Stimulated activated CD8-positive, alpha-beta memory T cell treated with anti-CD3 and anti-CD28 coated beads, Interleukin-15, amount 100 ng/mL, for 24 hours (primary cell): ENCODE results near the gene CMBL.
"Not testable (repeated sequence)": the region's sequence is repeated elsewhere in the genome, so short reads cannot be mapped to it uniquely, and the experiment has no call there.

Source experiments
- DNase-seq: peaks from one replicate; pipeline ENCODE4 v3.0.0-alpha.2; 2020; ENCODE audit warnings: low read depth

Gene CMBL

GRCh38 chr5:10254686-10255085, 53.0 kb downstream of the CMBL start:
- DNase-seq = no peak

GRCh38 chr5:10253390-10253789, 54.3 kb downstream of the CMBL start:
- DNase-seq = no peak

GRCh38 chr5:10251405-10251804, 56.3 kb downstream of the CMBL start:
- no peak for DNase-seq

DNA sequence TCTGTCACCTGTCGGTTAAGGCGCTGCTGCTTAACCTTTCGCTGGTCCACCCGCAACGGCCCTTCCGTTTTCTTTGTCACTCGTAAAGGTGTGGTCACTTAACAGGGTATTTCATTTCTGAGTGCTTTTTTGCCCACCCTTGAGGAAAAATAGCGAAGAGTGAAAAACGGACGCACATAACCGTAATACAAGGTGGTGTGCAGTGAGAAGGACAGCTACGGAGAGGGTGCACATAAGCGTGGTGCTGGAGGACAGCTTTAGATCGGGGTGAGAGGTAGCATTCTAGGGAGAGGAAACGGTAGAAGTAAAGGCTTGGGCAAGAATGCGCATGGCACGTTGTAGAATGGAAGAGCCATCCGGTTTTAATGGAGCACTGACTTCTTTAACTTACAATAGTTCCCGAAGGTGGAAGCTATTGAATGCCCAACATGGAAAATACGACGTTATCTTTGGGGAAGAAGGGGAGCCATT, 56.9 kb downstream of the CMBL start:
- no peak for DNase-seq

DNA sequence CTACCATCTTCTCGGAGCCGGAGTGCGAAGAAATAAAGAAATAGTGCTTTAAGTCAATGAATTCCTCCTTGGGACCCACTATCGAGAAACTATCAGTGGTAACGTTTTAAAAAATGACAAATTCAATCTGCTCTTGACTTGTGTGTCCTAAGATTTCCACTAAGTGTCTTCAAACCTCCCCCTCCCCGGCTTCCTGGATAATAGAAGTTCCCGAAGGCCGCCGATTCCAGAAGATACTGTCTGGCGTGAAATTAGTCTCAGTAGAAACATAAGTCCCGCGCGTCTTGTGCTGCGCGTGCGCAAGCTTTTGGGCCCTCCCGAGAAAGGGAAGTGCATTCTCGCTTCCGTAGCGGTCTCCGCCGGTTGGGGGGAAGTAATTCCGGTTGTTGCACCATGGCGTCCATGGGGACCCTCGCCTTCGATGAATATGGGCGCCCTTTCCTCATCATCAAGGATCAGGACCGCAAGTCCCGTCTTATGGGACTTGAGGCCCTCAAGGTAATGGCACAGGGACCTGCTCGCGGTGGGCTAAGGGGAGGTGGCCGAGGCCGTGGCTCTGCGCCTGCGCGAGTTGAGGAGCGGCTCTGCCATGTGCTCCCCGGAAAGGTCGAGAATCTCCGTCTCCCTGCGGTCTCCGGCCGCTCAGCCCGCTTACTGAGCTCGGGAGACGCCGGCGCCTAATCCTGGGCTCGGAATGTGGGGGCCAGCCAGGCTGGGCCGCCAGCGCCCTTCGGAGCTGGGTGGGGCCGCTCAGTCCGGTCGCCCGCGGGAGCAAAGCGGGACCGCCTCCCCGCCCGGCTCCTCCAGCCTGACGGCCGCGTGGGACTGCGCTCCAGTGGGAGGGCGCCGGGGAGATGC, 57.5 kb downstream of the CMBL start, which contains the start of gene CCT5:
CCT5 (plus strand) TSS at position 333 of the 858 bp plus-strand sequence; CDS start at position 394, 61 bp downstream.
- peak; percentile 66 for DNase-seq

- no peak for DNase-seq
Measured at GRCh38 chr5:10248378-10249260, 59.1 kb downstream of the CMBL start.

- not testable (repeated sequence) for DNase-seq
Measured at GRCh38 chr5:10247217-10247616, 60.5 kb downstream of the CMBL start.

DNA sequence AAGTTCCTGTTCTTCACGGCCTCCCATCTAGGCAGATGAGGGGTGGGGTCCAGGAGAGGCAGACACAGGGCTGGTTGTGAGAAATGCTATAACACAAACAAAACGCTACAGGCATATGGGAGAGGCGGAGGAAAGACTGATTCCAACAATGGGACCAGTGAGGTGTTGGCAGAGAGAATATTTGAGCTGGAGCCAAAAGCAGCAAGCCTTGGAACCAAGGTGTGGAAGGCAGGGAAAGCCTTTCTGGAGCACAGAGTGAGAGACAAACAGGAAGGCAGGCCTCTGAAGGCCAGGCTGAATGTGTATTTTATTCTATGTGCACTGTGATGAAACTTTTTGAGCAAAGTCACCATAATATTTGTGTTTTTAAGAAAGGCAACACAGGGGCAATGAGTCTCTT, 60.9 kb downstream of the CMBL start:
- DNase-seq = no peak

DNA sequence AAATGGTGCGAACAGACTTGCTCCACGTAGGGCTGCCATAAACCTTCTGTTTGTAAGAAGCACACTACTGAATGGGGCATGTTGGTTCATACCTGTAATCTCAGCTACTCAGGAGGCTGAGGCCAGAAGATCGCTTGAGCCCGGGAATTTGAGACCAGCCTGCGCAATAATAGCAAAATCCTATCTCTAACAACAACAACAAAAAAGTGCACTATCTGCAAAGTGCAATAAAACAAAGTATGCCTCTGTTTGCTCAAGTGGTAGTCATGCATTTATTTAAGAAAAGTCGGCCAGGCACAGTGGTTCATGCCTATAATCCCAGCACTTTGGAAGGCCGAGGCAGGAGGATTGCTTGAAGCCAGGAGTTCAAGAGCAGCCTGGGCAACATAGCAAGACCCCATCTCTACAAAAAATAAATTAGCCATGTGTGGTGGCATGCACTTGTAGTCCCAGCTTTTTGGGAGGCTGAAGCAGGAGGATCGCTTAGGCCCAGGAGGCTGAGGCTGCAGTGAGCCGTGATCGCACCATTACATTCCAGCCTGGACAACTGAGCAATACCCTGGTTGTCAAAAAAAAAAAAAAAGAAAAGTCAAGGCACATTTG, 63.3 kb downstream of the CMBL start:
- no peak for DNase-seq

- DNase-seq = no peak
Measured at GRCh38 chr5:10243660-10244240, 64.0 kb downstream of the CMBL start.

DNA sequence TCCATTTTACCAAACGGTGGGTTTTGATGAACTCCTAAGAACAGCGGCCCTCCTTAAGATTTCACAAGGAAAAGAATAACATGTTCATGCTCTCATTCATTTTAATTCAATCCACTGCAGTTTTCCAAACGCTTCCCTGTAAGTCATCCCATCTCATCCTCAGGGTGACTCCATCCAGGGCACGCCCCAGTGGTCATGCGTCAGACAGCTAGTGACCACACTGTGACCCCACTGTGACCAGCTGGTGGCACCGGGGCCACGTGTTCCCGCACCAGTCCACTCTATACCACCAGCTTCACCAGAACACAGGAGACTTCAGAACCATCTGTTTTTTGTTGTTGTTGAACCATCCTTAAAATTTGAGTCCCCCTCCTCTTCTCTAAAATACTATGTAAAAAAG, 72.4 kb downstream of the CMBL start:
- no peak for DNase-seq

- DNase-seq = no peak
Measured at GRCh38 chr5:10233505-10233904, 74.2 kb downstream of the CMBL start.

DNA sequence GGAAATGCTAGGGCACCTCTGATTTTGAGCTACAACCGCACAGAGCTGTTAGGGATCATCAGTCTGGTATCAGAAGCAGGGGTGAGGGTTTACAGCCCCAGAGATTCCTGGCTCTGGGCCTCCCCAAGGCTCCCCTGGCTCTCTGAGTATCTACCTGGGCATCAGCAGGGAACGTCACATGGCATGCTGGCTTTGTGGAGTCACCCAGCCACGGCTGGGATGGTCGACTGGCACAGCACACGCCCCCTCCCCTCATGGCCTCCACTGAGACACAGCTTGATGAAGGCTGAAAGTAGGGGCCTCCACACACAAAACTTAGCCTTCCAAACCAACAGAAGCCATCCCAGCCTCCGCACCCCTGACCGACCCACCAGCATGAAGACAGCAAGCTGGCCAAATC, 74.7 kb downstream of the CMBL start:
- DNase-seq = no peak

DNA sequence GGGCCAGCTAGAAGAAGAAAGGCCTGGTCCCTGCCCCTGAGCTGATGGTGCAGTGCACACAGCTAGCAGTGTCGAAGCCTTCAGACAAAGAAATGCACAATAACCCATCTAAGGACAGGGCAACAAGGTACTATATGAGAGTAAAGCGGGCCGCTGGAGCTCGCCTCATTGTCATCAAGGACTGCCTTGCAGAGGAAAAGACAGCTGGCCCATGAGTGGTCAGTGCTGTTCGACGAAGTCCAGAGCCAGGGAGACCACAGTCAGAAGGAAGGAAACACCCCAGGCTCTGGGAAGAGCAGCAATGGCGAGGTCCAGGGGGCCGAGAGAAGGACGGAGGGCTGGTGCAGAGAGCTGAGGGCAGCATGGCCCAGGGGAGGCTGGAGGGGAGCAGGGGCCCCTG, 75.3 kb downstream of the CMBL start:
- no peak for DNase-seq

GRCh38 chr5:10229306-10230048, 78.2 kb downstream of the CMBL start:
- DNase-seq = no peak

GRCh38 chr5:10228288-10228687, 79.4 kb downstream of the CMBL start:
- DNase-seq = no peak
